ENCODE data around the gene IL4I1. TPM values are rescaled to one million over a fixed set of nuclear protein-coding genes. Genes with fewer than 3 reads are reported as not detected.

The IL4I1 gene
- total and polyA plus RNA-seq, 4 donors: 3.6 to 21.2 (median 3.8) TPM

DNA sequence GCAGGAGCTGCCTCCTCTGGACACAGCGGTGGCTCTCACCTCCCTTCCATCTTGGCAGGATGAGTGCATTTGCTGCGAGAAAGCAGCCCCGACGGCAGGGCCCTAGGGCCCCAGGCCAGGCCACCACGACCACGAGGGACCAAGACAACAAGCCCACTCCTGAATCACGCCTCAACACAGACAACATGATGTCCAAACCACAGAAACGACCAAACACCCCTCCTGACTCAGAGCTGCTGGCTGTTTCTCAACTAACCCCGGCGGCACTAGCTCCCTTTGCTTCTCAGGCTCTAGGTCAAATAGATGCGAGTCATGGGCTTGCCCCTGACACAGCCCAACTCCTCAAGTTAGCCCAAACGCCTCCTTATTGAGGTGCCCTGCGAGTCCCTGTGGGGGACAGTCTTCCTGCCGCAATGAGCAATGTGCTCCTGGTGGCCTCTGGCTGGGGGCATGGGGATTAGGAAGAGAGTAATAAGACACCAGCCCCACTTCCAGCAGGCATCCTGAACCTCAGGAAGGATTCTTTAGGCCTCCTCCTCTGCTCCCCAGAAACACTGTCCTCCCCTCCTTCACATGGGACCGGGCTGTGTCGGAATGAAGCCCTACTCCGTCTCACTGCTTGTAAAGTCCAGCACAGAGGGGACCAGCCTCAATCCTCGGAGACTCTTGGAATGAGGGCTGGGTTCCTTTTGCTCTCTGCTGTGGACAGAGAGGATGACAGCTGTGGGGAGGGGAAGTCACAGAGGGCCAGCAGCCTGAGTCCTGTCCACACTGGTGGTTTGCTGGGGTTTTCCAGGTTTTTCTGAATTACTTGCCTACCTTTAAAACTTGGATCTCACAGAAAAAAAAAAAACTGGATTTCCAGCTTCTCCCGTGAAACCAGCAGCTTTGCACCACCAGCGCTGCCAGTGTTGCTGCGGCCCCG is 25.4 kb upstream of the IL4I1 start:
- Histone ChIP-seq H3K27me3 (ENCODE audit: control insufficient read depth in 3 of 3, insufficient read depth in 3 of 3, low read length in 2 of 3) (no peaks in the 10 kb centered on the region), H3K9ac (ENCODE audit: insufficient read depth in 1 of 2, low read length in 2 of 2) (no peak overlapping the region), H3K27ac (ENCODE audit: low read depth in 1 of 2, low read length in 1 of 2) (no peak overlapping the region), H3K9me3 (ENCODE audit: control insufficient read depth in 4 of 4, insufficient read depth in 3 of 4, low read length in 3 of 4) (no peaks in the 10 kb centered on the region), H3K36me3 (ENCODE audit: control insufficient read depth in 4 of 4, insufficient read depth in 4 of 4, low read length in 4 of 4) (peaks cover 4 to 40% (median 30%) of the 10 kb centered on the region in 4 donors), H3K4me3 (no peak overlapping the region), H3K4me1 (ENCODE audit: control insufficient read depth in 5 of 5, insufficient read depth in 5 of 5, low read length in 5 of 5) (peaks cover 0 to 2% (median 0%) of the 10 kb centered on the region in 5 donors)
- ATAC-seq (ENCODE audit: insufficient read depth, low FRiP score) (no peak), DNase-seq (no peak)
- TF ChIP-seq, protein P1, sequence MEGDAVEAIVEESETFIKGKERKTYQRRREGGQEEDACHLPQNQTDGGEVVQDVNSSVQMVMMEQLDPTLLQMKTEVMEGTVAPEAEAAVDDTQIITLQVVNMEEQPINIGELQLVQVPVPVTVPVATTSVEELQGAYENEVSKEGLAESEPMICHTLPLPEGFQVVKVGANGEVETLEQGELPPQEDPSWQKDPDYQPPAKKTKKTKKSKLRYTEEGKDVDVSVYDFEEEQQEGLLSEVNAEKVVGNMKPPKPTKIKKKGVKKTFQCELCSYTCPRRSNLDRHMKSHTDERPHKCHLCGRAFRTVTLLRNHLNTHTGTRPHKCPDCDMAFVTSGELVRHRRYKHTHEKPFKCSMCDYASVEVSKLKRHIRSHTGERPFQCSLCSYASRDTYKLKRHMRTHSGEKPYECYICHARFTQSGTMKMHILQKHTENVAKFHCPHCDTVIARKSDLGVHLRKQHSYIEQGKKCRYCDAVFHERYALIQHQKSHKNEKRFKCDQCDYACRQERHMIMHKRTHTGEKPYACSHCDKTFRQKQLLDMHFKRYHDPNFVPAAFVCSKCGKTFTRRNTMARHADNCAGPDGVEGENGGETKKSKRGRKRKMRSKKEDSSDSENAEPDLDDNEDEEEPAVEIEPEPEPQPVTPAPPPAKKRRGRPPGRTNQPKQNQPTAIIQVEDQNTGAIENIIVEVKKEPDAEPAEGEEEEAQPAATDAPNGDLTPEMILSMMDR (IDR thresholded peaks at IDR 0.05; ENCODE audit: control extremely low read depth, extremely low read depth): no peak
- WGBS, 2 donors: 77 to 84% methylated on average over 22 of the region's 22 CpGs

DNA sequence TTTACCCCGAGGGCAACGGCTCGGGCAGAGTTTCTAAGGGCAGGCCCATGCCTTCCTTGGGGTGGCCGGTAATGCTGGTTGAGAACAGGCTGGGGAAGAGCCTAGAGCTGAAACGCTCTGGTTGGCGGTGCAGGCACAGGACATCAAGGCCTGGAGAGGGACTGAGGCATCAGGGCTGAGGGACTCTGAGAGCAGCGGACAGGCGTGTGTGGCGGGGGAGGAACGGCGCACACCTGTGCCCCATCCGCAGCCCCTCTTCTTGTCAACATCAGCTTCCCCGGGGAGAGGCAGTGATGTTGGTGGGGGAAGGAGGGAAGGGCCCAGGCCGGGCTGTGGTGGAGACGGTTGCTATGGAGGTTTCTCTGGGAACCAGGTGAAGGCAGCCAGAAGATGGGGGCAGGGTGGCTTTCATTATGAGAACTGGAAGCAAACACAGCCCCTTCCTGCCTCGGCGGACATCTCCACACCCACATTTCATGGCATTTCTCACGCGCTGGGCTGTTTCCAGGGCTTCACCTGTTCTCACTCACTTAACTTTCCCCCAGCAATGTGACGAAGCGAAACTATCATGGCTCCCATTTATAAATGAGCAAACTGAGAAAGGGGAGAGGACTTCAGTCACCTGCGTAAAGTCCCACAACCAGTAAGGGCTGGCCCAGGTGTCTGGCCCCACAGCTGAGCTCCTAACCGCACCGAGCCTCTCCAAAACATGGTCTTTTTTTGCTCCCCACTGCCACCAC is 24.1 kb upstream of the IL4I1 start:
- TF ChIP-seq, protein P1 (IDR thresholded peaks at IDR 0.05; ENCODE audit: control extremely low read depth, extremely low read depth): no peak
- Histone ChIP-seq H3K36me3 (ENCODE audit: control insufficient read depth in 4 of 4, insufficient read depth in 4 of 4, low read length in 4 of 4) (peaks cover 4 to 36% (median 29%) of the 10 kb centered on the region in 4 donors), H3K27ac (ENCODE audit: low read depth in 1 of 2, low read length in 1 of 2) (no peak overlapping the region), H3K9me3 (ENCODE audit: control insufficient read depth in 4 of 4, insufficient read depth in 3 of 4, low read length in 3 of 4) (no peaks in the 10 kb centered on the region), H3K27me3 (ENCODE audit: control insufficient read depth in 3 of 3, insufficient read depth in 3 of 3, low read length in 2 of 3) (no peaks in the 10 kb centered on the region), H3K9ac (ENCODE audit: insufficient read depth in 1 of 2, low read length in 2 of 2) (no peak overlapping the region), H3K4me1 (ENCODE audit: control insufficient read depth in 5 of 5, insufficient read depth in 5 of 5, low read length in 5 of 5) (no peaks in the 10 kb centered on the region), H3K4me3 (no peak overlapping the region)
- WGBS, 2 donors: 92 to 95% methylated on average over 23 to 24 of the region's 24 CpGs
- ATAC-seq (ENCODE audit: insufficient read depth, low FRiP score): no peak
- no peak for DNase-seq

DNA sequence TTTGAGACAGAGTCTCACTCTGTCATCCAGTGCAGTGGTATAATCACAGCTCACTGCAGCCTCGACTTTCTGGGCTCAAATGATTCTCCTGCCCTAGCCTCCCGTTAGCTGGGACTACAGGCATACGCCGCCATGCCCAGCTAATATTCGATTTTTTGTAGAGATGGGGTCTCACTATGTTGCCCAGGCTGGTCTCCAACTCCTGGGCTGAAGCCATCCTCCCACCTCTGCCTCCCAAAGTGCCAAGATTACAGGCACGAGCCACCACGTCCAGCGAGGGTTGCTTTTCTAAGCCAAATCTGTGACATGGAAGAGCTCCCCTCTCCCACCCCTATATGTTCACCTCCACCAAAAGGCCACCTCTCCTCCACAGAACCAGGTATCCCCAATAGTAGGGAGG is 21.4 kb upstream of the IL4I1 start:
- ATAC-seq (ENCODE audit: insufficient read depth, low FRiP score) (no peak), DNase-seq (no peak)
- TF ChIP-seq, protein P1 (IDR thresholded peaks at IDR 0.05; ENCODE audit: control extremely low read depth, extremely low read depth): no peak
- H3K9ac ChIP-seq (ENCODE audit: insufficient read depth in 1 of 2, low read length in 2 of 2): no peak overlapping the region
- H3K27me3 ChIP-seq (ENCODE audit: control insufficient read depth in 3 of 3, insufficient read depth in 3 of 3, low read length in 2 of 3): no peaks in the 10 kb centered on the region
- H3K4me1 ChIP-seq (ENCODE audit: control insufficient read depth in 5 of 5, insufficient read depth in 5 of 5, low read length in 5 of 5): no peaks in the 10 kb centered on the region
- WGBS, 2 donors: 92 to 95% methylated on average over 8 of the region's 8 CpGs
- no peaks in the 10 kb centered on the region for H3K9me3 ChIP-seq (ENCODE audit: control insufficient read depth in 4 of 4, insufficient read depth in 3 of 4, low read length in 3 of 4)
- no peak overlapping the region for H3K4me3 ChIP-seq
- H3K27ac ChIP-seq (ENCODE audit: low read depth in 1 of 2, low read length in 1 of 2): no peak overlapping the region
- peaks cover 7 to 38% (median 29%) of the 10 kb centered on the region in 4 donors for H3K36me3 ChIP-seq (ENCODE audit: control insufficient read depth in 4 of 4, insufficient read depth in 4 of 4, low read length in 4 of 4)
